Activated naive CD8-positive, alpha-beta T cell treated with anti-CD3 and anti-CD28 coated beads, Interleukin-2, amount 50 U/mL, for 24 hours (primary cell): Measurements from ENCODE around the gene LCAT.
A peak's percentile ranks its signal among the peaks of the same experiment; 100 is the strongest.
"Not testable (repeated sequence)": the region's sequence is repeated elsewhere in the genome, so short reads cannot be mapped to it uniquely, and the experiment has no call there.

Experiments used
- ATAC-seq: fragments of 150-1000 bp; cut with Tn5 transposase; one replicate; pipeline ENCODE4 v1.10.0; 2021
- DNase-seq: peaks from one replicate; pipeline ENCODE4 v3.0.0; 2021
- H3K27ac Mint-ChIP-seq: one replicate; pipeline ENCODE4 v1.8.0; 2021; ENCODE audit warnings: mild to moderate bottlenecking, mixed read lengths
- H3K27me3 Mint-ChIP-seq: one replicate; pipeline ENCODE4 v1.8.0; 2021; ENCODE audit warnings: mixed read lengths
- H3K36me3 Mint-ChIP-seq: one replicate; pipeline ENCODE4 v1.8.0; 2021; ENCODE audit warnings: low read depth, mixed read lengths
- H3K4me1 Mint-ChIP-seq: one replicate; pipeline ENCODE4 v1.8.0; 2021; ENCODE audit warnings: mixed read lengths
- H3K4me3 Mint-ChIP-seq: one replicate; pipeline ENCODE4 v1.8.0; 2021; ENCODE audit warnings: mild to moderate bottlenecking, moderate library complexity, mixed read lengths
- H3K9me3 Mint-ChIP-seq: one replicate; pipeline ENCODE4 v1.8.0; 2021; ENCODE audit warnings: mixed read lengths

Gene LCAT

DNA sequence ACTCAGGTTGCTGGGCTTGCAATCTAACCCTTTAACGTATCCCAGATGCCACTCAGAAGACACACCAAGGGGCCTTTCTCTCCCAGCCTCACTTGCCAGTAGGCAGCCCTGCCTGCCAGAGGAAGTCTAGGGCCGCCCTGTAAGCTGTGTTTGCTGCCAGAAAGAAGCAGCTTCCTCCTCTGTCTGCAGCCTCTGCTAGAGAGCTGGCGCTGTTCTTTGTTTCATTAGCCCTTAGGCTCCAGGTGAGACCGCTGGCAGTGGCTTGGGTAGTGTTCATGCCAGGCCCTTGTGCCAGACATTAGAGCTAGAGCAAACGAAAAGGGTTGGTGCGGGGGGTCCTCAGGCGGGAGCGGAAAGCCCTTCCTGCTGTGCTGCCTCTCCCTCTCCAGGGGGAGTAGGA is 21.2 kb downstream of the LCAT start:
- no peak overlapping the region for H3K4me3 Mint-ChIP-seq
- no peaks in the 10 kb centered on the region for H3K9me3 Mint-ChIP-seq
- peaks cover 5% of the 10 kb centered on the region for H3K36me3 Mint-ChIP-seq
- ATAC-seq (no peak), DNase-seq (no peak)
- no peaks in the 10 kb centered on the region for H3K27me3 Mint-ChIP-seq
- peaks cover 32% of the 10 kb centered on the region for H3K4me1 Mint-ChIP-seq
- peak overlapping the region; percentile 85 for H3K27ac Mint-ChIP-seq

GRCh38 chr16:67922221-67922620 is 21.7 kb downstream of the LCAT start:
- DNase-seq (no peak), ATAC-seq (peak; percentile 56)
- Mint-ChIP-seq H3K36me3 (peaks cover 5% of the 10 kb centered on the region), H3K27me3 (no peaks in the 10 kb centered on the region), H3K4me3 (peak overlapping the region; percentile 39), H3K4me1 (peaks cover 37% of the 10 kb centered on the region), H3K9me3 (no peaks in the 10 kb centered on the region), H3K27ac (peak overlapping the region; percentile 85)

DNA sequence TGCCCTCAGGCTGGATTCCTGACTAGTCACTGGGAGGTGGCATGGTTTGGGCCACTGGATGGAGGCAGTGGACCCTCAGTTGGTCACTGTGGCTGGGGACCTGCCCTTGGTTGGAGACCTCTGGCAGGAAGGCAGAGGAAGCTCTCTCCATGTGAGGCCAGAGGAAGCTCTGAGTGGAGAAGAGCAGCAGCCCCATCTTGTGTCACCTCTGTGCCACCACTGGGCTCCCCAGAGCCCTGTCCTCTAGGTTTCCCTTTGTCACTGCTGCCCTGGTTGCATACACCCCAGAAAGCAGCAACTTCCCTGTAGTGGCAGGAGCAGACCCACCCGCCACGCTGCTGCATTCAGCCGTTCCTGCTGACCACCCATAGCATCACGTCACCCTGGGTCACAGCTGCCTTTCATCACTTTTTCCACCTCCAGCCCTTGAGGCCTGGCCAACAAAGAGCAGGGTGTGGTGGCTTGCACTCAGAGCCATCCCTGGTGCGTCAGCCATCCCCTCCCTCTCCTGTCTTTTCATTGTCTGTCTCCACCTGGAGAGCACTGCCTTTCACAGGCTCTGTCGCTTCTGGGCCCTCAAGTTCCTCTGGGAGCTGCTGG is 24.2 kb downstream of the LCAT start:
- DNase-seq (no peak), ATAC-seq (no peak)
- Mint-ChIP-seq H3K27me3 (no peaks in the 10 kb centered on the region), H3K4me1 (peaks cover 43% of the 10 kb centered on the region), H3K36me3 (peaks cover 5% of the 10 kb centered on the region), H3K27ac (no peak overlapping the region), H3K9me3 (no peaks in the 10 kb centered on the region), H3K4me3 (no peak overlapping the region)

DNA sequence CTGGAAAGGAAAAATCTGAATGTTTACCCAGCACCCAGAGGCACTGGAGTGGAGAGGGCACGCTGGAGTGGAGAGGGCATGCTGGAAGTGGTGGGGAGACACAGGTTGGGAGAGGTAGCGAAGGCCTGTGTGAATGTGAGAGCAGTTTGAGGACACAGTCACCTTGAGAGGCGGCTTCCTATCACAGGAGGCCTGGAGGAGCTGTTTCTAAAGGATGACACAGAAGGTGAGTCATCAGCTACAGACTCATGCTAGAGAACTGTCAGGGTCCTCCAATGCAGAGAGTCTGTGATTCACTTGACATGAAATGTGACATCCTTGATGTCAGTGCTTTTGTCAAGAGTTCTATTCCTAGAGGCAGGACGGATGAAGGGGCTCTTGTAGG is 26.1 kb downstream of the LCAT start:
- DNase-seq (peak; percentile 35), ATAC-seq (peak; percentile 99)
- Mint-ChIP-seq H3K36me3 (peaks cover 7% of the 10 kb centered on the region), H3K4me3 (no peak overlapping the region), H3K4me1 (peaks cover 38% of the 10 kb centered on the region), H3K27me3 (no peaks in the 10 kb centered on the region), H3K9me3 (no peaks in the 10 kb centered on the region), H3K27ac (peak overlapping the region; percentile 85)

- Mint-ChIP-seq H3K9me3 (no peaks in the 10 kb centered on the region), H3K4me1 (peaks cover 36% of the 10 kb centered on the region), H3K4me3 (no peak overlapping the region), H3K36me3 (peaks cover 7% of the 10 kb centered on the region), H3K27me3 (no peaks in the 10 kb centered on the region), H3K27ac (peak overlapping the region; percentile 85)
- DNase-seq (no peak), ATAC-seq (peak; percentile 0)
Observed at GRCh38 chr16:67917140-67917851, 26.6 kb downstream of the LCAT start.

DNA sequence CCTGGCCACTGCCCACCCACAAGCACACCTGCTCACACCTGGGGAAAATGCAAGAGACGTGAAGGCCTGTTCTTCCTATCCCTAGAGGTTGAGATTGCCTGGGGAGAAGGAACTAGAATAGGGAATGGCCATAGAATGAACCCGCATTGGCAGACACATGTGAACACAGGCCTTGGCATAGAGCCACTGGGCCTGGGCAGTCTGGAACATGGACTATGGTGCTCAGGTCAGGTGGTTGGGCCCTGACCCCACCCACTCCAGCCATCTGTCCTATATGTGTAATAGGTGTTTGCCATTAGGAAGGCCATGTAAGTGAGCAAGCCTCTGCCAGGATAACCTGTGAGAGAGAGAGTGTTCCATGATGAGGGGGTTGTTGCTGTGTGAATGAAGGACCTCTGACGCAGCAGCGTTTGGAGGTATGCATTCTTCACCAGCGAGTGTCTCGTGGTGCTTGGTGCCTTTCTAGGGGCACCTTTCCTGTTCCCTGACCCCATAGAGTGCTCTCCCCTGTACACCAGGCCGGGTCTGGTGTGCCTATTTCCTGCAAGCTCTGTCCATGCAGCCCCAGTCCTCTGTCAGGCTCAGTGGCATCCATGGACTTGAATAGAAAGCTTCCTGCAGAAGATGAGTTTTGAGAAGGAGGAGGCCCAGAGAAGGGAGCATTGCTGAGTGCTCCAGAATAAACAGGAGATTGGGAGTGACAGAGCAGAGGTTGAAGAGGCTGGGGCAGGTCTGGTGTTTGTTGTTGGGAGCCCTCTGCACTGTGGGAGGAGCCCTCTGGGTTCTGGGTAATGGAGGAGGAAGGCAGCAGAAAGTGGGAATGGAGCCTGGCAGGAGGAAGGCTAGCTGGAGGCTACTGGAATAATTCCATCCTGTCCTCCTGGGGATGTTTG is 27.8 kb downstream of the LCAT start:
- H3K4me1 Mint-ChIP-seq, result peaks cover 24% of the 10 kb centered on the region
- no peak for ATAC-seq
- DNase-seq, result no peak
- peaks cover 5% of the 10 kb centered on the region for H3K36me3 Mint-ChIP-seq
- peak overlapping the region; percentile 46 for H3K27ac Mint-ChIP-seq
- H3K9me3 Mint-ChIP-seq, result no peaks in the 10 kb centered on the region
- no peaks in the 10 kb centered on the region for H3K27me3 Mint-ChIP-seq
- H3K4me3 Mint-ChIP-seq, result no peak overlapping the region

- not testable (repeated sequence) for H3K27me3 Mint-ChIP-seq, H3K4me3 Mint-ChIP-seq, H3K36me3 Mint-ChIP-seq, H3K27ac Mint-ChIP-seq, ATAC-seq, DNase-seq, H3K9me3 Mint-ChIP-seq
- peaks cover 25% of the 10 kb centered on the region for H3K4me1 Mint-ChIP-seq
Observed at GRCh38 chr16:67915496-67915769, 28.5 kb downstream of the LCAT start.

DNA sequence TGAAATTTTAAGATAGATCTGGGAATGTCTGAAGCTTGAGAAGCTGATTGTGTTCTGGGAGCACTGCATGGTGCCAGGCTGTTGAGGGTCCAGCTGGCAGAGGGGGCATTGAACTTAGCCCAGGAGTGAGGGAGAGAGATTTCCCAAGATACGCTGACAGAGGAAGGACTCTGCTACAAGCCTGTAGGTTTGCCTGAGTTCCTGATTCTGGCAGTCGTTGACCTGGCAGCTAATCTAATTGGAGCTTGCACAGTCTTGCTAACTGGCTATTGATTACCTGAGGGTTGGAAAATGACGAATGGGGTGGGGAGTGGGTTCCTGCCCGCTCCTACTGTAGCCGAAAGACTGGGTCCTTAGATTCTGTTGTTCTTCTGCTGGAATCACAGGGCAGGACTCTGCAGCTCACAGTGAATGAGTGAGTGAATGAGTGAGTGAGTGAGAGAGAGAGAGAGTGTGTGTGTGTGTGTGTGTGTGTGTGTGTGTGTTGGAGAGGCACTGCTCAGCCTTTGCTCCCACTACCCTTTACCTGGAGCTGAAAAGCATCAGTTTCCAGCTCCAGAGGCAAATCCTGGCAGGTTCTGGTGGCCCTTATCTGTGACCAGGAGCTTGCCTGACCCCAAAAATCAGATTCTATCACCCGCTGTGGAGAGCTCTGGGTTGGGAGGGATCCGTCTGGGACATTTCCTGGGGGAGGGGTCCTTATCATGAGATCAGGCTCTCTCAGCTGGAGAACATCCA is 29.0 kb downstream of the LCAT start:
- no peak for ATAC-seq
- peaks cover 7% of the 10 kb centered on the region for H3K36me3 Mint-ChIP-seq
- H3K9me3 Mint-ChIP-seq, result no peaks in the 10 kb centered on the region
- no peak overlapping the region for H3K4me3 Mint-ChIP-seq
- H3K4me1 Mint-ChIP-seq, result peaks cover 28% of the 10 kb centered on the region
- H3K27ac Mint-ChIP-seq, result no peak overlapping the region
- no peaks in the 10 kb centered on the region for H3K27me3 Mint-ChIP-seq
- DNase-seq, result no peak

DNA sequence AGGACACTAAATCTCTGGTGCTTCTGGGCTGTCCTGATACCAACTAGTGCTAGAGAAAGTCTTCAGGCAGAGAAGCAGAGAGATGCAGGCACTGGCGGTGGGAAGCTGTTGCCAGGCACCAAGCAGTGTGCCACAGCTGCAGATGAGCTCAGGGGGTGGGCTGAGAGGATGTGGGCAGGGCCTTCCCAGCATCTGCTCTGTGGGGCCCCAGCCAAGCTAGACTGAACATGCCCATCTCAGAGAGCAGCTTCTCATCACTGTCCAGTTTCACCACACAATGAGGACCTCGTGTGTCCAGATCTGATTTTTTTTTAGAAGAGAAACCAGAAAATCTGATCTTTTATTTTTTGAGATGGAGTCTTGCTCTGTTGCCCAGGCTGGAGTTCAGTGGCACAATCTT is 33.8 kb downstream of the LCAT start:
- Mint-ChIP-seq H3K4me1 (peaks cover 23% of the 10 kb centered on the region), H3K27me3 (no peaks in the 10 kb centered on the region), H3K4me3 (no peak overlapping the region), H3K9me3 (no peaks in the 10 kb centered on the region), H3K27ac (no peak overlapping the region), H3K36me3 (peaks cover 9% of the 10 kb centered on the region)
- ATAC-seq (peak; percentile 80), DNase-seq (no peak)

GRCh38 chr16:67909056-67909742 is 34.7 kb downstream of the LCAT start:
- no peak for ATAC-seq
- H3K36me3 Mint-ChIP-seq, result peaks cover 9% of the 10 kb centered on the region
- no peak overlapping the region for H3K4me3 Mint-ChIP-seq
- H3K27ac Mint-ChIP-seq, result no peak overlapping the region
- peaks cover 23% of the 10 kb centered on the region for H3K4me1 Mint-ChIP-seq
- no peaks in the 10 kb centered on the region for H3K9me3 Mint-ChIP-seq
- no peaks in the 10 kb centered on the region for H3K27me3 Mint-ChIP-seq
- DNase-seq, result no peak

- Mint-ChIP-seq H3K4me1 (peaks cover 23% of the 10 kb centered on the region), H3K27ac (peak overlapping the region; percentile 61), H3K27me3 (no peaks in the 10 kb centered on the region), H3K36me3 (peaks cover 9% of the 10 kb centered on the region), H3K9me3 (no peaks in the 10 kb centered on the region), H3K4me3 (no peak overlapping the region)
- DNase-seq (no peak), ATAC-seq (peak; percentile 51)
Observed at GRCh38 chr16:67907397-67908180, 36.3 kb downstream of the LCAT start.

DNA sequence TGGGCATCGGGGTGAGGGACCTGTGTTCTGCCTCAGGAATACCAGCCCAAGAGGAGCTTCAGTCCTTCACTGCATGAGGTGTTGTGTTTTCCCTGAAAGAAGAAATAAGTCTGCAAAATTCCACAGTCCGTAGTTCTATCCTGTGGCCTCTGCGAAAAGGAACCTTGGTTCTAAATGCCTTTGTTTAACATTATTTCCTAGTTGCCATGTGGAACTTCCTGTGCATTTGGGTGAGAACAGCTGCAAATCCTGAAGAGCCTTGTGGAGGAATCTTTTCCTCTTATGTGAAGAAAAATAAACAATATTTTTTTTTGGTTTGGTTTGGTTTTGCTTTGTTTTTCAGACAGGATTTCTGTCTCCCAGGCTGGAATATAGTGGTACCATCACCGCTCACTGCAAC is 41.1 kb downstream of the LCAT start:
- Mint-ChIP-seq H3K4me1 (peaks cover 5% of the 10 kb centered on the region), H3K4me3 (no peak overlapping the region), H3K27me3 (no peaks in the 10 kb centered on the region), H3K27ac (no peak overlapping the region), H3K36me3 (peaks cover 2% of the 10 kb centered on the region), H3K9me3 (no peaks in the 10 kb centered on the region)
- DNase-seq, result no peak
- no peak for ATAC-seq

DNA sequence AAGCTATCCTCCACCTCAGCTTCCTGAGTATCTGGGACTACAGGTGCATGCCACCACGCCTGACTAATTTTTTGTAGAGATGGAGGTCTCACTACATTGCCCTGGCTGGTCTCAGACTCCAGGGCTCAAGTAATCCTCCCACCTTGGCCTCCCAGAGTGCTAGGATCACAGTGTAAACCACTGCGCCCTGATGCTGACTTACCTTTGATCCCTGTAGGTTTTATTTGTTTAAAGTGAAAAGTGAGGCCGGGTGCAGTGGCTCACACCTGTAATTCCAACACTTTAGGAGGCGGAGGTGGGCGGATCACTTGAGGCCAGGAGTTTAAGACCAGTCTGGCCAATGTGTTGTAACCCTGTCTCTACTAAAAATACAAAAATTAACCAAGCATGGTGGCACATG is 42.2 kb downstream of the LCAT start:
- Mint-ChIP-seq H3K4me3 (no peak overlapping the region), H3K27ac (no peak overlapping the region), H3K27me3 (no peaks in the 10 kb centered on the region), H3K9me3 (no peaks in the 10 kb centered on the region), H3K4me1 (peaks cover 6% of the 10 kb centered on the region), H3K36me3 (peaks cover 2% of the 10 kb centered on the region)
- no peak for DNase-seq
- ATAC-seq, result no peak
